Measurements from ENCODE around the gene SURF4. TPM values are rescaled to one million over a fixed set of nuclear protein-coding genes. Genes with fewer than 3 reads are reported as not detected.

SURF4 gene
- total and polyA plus RNA-seq, 2 of the 13 experiments (the other 11 are each of a cell fraction or from before 2014, with no cell fraction given) = 220 to 265 TPM

DNA sequence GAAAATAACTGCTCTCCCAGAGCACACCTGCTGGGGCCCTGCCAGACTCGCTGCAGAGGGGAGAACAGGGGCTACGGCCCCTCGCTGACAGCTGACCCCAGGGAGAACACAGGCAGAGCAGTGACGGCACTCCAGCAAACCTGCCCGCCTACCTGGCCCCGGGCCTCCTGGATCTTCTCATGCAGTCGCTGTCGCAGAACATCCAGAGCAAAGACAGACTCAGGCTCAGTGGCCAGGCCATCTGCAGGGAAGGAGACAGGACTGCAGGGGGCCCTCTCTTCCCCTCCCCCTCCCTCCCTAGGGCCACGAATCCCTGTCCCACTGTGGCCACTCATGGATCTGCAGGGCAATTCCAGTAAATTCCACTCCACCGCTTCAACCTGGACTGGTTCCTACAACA, 42.3 kb downstream of the SURF4 start:
- no peaks in the 10 kb centered on the region for H3K9me3 ChIP-seq (ENCODE audit: low read length)
- POLR2A ChIA-PET = no interaction called here
- no peak for ATAC-seq
- WGBS (ENCODE audit: low lambda C conversion rate) = 97% methylated on average over 5 of the region's 10 CpGs
- BruUV-seq (replicated peaks) = no TSS peak
- in situ Hi-C loops (cut with HindIII; ENCODE audit: extremely low pct_ligation_motif_present, low pct_unique_long_range_greater_than_20kb) (loop anchor here (5.0 kb wide), 1 partner anchor 146 kb away; no protein-coding TSS in a partner anchor), intact Hi-C loops (cut with micrococcal nuclease; ENCODE audit: unreplicated experiment) (no loop called here)
- 0 out of 2 replicates have a peak, but pooled peaks cover 7% of the 10 kb centered on the region for H4K20me1 ChIP-seq (ENCODE audit: insufficient read depth, low read length)
- H3K27me3 ChIP-seq (ENCODE audit: control insufficient read depth in 1 of 2, insufficient read depth in 2 of 2, low read length in 2 of 2) = no peaks in the 10 kb centered on the region; a peak in 1 of 5 replicates
- H3K9ac ChIP-seq (ENCODE audit: insufficient read depth, low read depth, low read length) = no peak overlapping the region
- CTCF ChIA-PET (ENCODE audit: low intra/inter-chr PET ratio, low total read pairs) = no interaction called here
- TF ChIP-seq SMARCC2 (IDR thresholded peaks at IDR 0.05) = no peak
- TF ChIP-seq KDM2A (CRISPR knock-in tag; IDR thresholded peaks at IDR 0.05; ENCODE audit: borderline replicate concordance, low read depth) = no peak
- TF ChIP-seq, protein P1, sequence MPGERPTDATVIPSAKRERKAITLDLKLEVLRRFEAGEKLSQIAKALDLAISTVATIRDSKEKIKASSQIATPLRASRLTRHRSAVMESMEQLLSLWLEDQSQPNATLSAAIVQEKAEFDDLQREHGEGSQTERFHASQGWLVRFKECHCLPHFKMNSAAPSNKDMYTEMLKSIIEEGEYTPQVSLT (CRISPR knock-in tag; IDR thresholded peaks at IDR 0.05; ENCODE audit: borderline replicate concordance, low read depth) = no peak
- no peak for TF ChIP-seq ATF3 (CRISPR knock-in tag; IDR thresholded peaks at IDR 0.05)
- no peak for TF ChIP-seq SIN3B (IDR thresholded peaks at IDR 0.05; ENCODE audit: low read length)
- TF ChIP-seq NFE2 (CRISPR knock-in tag; IDR thresholded peaks at IDR 0.05) = no peak
- no peak for TF ChIP-seq ZNF281 (CRISPR knock-in tag; IDR thresholded peaks at IDR 0.05; ENCODE audit: borderline replicate concordance)
- TF ChIP-seq MXI1 (IDR thresholded peaks at IDR 0.05; ENCODE audit: borderline replicate concordance, low read depth, low read length) = no peak
- TF ChIP-seq, protein P2, sequence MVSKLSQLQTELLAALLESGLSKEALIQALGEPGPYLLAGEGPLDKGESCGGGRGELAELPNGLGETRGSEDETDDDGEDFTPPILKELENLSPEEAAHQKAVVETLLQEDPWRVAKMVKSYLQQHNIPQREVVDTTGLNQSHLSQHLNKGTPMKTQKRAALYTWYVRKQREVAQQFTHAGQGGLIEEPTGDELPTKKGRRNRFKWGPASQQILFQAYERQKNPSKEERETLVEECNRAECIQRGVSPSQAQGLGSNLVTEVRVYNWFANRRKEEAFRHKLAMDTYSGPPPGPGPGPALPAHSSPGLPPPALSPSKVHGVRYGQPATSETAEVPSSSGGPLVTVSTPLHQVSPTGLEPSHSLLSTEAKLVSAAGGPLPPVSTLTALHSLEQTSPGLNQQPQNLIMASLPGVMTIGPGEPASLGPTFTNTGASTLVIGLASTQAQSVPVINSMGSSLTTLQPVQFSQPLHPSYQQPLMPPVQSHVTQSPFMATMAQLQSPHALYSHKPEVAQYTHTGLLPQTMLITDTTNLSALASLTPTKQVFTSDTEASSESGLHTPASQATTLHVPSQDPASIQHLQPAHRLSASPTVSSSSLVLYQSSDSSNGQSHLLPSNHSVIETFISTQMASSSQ (IDR thresholded peaks at IDR 0.05; ENCODE audit: low read depth) = no peak
- TF ChIP-seq, protein P2 (CRISPR knock-in tag; IDR thresholded peaks at IDR 0.05; ENCODE audit: borderline replicate concordance) = no peak
- no peak for TF ChIP-seq FIP1L1 (IDR thresholded peaks at IDR 0.05; ENCODE audit: borderline replicate concordance, insufficient read depth, low read depth, low read length)
- no peak for TF ChIP-seq ZNF614 (CRISPR knock-in tag; IDR thresholded peaks at IDR 0.05; ENCODE audit: borderline replicate concordance)
- DNase-seq (ENCODE audit: low spot score) = no peak
- H3K36me3 ChIP-seq (replicated peaks in 1 of 2; ENCODE audit: control insufficient read depth in 1 of 2, insufficient read depth in 2 of 2, low read length in 2 of 2) = peaks cover 18 to 41% of the 10 kb centered on the region in 2 experiments; a peak in 4 of 5 replicates
- FAIRE-seq = no peak
- H3K4me2 ChIP-seq (ENCODE audit: low read depth, low read length) = no peak overlapping the region
- no peak overlapping the region for H3K27ac ChIP-seq (ENCODE audit: extremely low read length, insufficient read depth, low read length)
- peaks cover 22% of the 10 kb centered on the region for H3K4me1 ChIP-seq (ENCODE audit: insufficient read depth, low read length)
- H2AFZ ChIP-seq (ENCODE audit: low read length) = no peak overlapping the region
- peaks cover 26% of the 10 kb centered on the region for H3K79me2 ChIP-seq (ENCODE audit: insufficient read depth, low read length)
- H3K4me3 ChIP-seq (replicated peaks in 1 of 3; ENCODE audit: insufficient read depth in 1 of 3, low read depth in 2 of 3, low read length in 3 of 3) = no peak overlapping the region
